Keratinocyte (primary cell): Measurements from ENCODE around the gene ZNRF1. TPM values are rescaled to one million over a fixed set of nuclear protein-coding genes. Genes with fewer than 3 reads are reported as not detected.

Experiments
- DNase-seq: peaks from one replicate; pipeline ENCODE4 v3.0.0-alpha.2; 2011; ENCODE audit warnings: low read depth, missing footprints, low spot score
- FAIRE-seq: peaks from 2 replicates; lab custom pipeline; 2011; peaks lifted over from hg19 to GRCh38; lab: Jason Lieb, UNC
- H2AFZ ChIP-seq: 2 replicates; pipeline ENCODE4 v1.6.0; 2012; ENCODE audit warnings: low read length, control low read depth, inconsistent platforms; ENCODE audit not compliant: control insufficient read depth
- H3K27ac ChIP-seq: 2 replicates; pipeline ENCODE4 v1.5.1; 2011; ENCODE audit warnings: low read length; ENCODE audit not compliant: control insufficient read depth, insufficient read depth
- H3K27me3 ChIP-seq: 3 replicates; pipeline ENCODE4 v1.6.0; 2011; ENCODE audit warnings: low read length; ENCODE audit not compliant: control insufficient read depth, insufficient read depth; ENCODE audit errors: extremely low read depth
- H3K36me3 ChIP-seq, 2 experiments: 2 replicates in 1 of 2; 3 replicates in 1 of 2; pipeline ENCODE4 v1.5.1; 2011; ENCODE audit warnings: low read length in 2 of 2, mild to moderate bottlenecking in 1 of 2; ENCODE audit not compliant: control insufficient read depth in 2 of 2, insufficient read depth in 2 of 2; ENCODE audit errors: extremely low read depth in 1 of 2
- H3K4me1 ChIP-seq: 3 replicates; pipeline ENCODE4 v1.5.1; 2011; ENCODE audit warnings: low read length; ENCODE audit not compliant: control insufficient read depth, insufficient read depth; ENCODE audit errors: extremely low read depth
- H3K4me2 ChIP-seq: 3 replicates; pipeline ENCODE4 v1.6.0; 2011; ENCODE audit warnings: low read depth, low read length; ENCODE audit not compliant: control insufficient read depth, insufficient read depth; ENCODE audit errors: extremely low read depth
- H3K4me3 ChIP-seq, 3 experiments: fragments of 200-600 bp in 1 of 3; sonication (generic) in 1 of 3; 2 replicates in 2 of 3; 3 replicates in 1 of 3; pipeline ENCODE4 v1.5.1; 2011 to 2016; ENCODE audit warnings: low read length in 3 of 3, mild to moderate bottlenecking in 3 of 3, control low read depth in 2 of 3, inconsistent platforms in 1 of 3, low read depth in 1 of 3, mixed read lengths in 1 of 3, mixed run types in 1 of 3, moderate library complexity in 1 of 3; ENCODE audit not compliant: control insufficient read depth in 2 of 3, insufficient read depth in 2 of 3; ENCODE audit errors: extremely low read depth in 1 of 3
- H3K79me2 ChIP-seq: 2 replicates; pipeline ENCODE4 v1.6.0; 2012; ENCODE audit warnings: low read length; ENCODE audit not compliant: control insufficient read depth, insufficient read depth
- H3K9ac ChIP-seq: 3 replicates; pipeline ENCODE4 v1.6.0; 2011; ENCODE audit warnings: low read length; ENCODE audit not compliant: control insufficient read depth, insufficient read depth; ENCODE audit errors: extremely low read depth
- H3K9me1 ChIP-seq: 3 replicates; pipeline ENCODE4 v1.6.0; 2011; ENCODE audit warnings: low read length; ENCODE audit not compliant: control insufficient read depth, insufficient read depth; ENCODE audit errors: extremely low read depth
- H3K9me3 ChIP-seq: 2 replicates; pipeline ENCODE4 v1.5.1; 2012; ENCODE audit warnings: low read depth, low read length; ENCODE audit not compliant: control insufficient read depth
- H4K20me1 ChIP-seq: 3 replicates; pipeline ENCODE4 v1.6.0; 2011; ENCODE audit warnings: low read length; ENCODE audit not compliant: control insufficient read depth, insufficient read depth; ENCODE audit errors: extremely low read depth
- EZH2 ChIP-seq: IDR thresholded peaks from one replicate; pipeline ENCODE4 v1.6.1; 2012; ENCODE audit warnings: inconsistent platforms, mild to moderate bottlenecking, low read length, moderate library complexity
- dilution Hi-C: fragments of 300-500 bp; cut with MboI; formaldehyde crosslinking; loops from one replicate; pipeline ENCODE4 v1.7.0; 2020; ENCODE audit warnings: low sequenced_read_pairs; ENCODE audit not compliant: extremely low pct_ligation_motif_present
- polyA plus RNA-seq, 5 experiments: library from polyadenylated mRNA; depleted of rRNA in 3 of 5; stranded (reverse) in 3 of 5; stranded (forward) in 1 of 5; unstranded in 1 of 5; fragments of >200 nt; gene quantifications; 1 replicate in 1 of 5; 2 replicates in 3 of 5; 3 replicates in 1 of 5; pipeline versions ENCODE4 v1.2.1 to v1.2.3, GENCODE V29; 2011 to 2012; ENCODE audit warnings: missing spikeins in 2 of 5, low read depth in 1 of 5, low replicate concordance in 1 of 5
- TF ChIP-seq, protein P1 (sequence below), 3 experiments: IDR thresholded peaks in 1 of 3; conservative IDR thresholded peaks in 1 of 3; optimal IDR thresholded peaks in 1 of 3; 2 replicates in 2 of 3; 3 replicates in 1 of 3; pipeline versions ENCODE3 to v1.5.1; 2011; ENCODE audit warnings: low read length in 3 of 3, mild to moderate bottlenecking in 3 of 3, moderate library complexity in 2 of 3, control low read depth in 1 of 3, inconsistent platforms in 1 of 3; ENCODE audit not compliant: insufficient read depth in 2 of 3; ENCODE audit errors: extremely low read depth in 1 of 3

The ZNRF1 gene
- polyA plus RNA-seq, 1 donor (not counting 4 experiments of a cell fraction or from before 2014, with no cell fraction given): 19.1 TPM

GRCh38 chr16:75147968-75148310 lies 149.1 kb downstream of the ZNRF1 start:
- dilution Hi-C loops: no loop called here
- DNase-seq (no peak), FAIRE-seq (no peak)
- Histone ChIP-seq H3K4me1 (peaks cover 7% of the 10 kb centered on the region), H3K4me2 (peak overlapping the region; percentile 82), H3K4me3 (peak overlapping the region; percentile 87 to 97 (median 95)), H3K36me3 (no peaks in the 10 kb centered on the region), H2AFZ (peak overlapping the region; percentile 76), H3K27ac (peak overlapping the region; percentile 89), H3K9me3 (no peaks in the 10 kb centered on the region), H3K9ac (peak overlapping the region; percentile 93), H3K79me2 (peaks cover 20% of the 10 kb centered on the region), H3K27me3 (no peaks in the 10 kb centered on the region), H3K9me1 (no peaks in the 10 kb centered on the region), H4K20me1 (no peaks in the 10 kb centered on the region)
- TF ChIP-seq EZH2: no peak
- TF ChIP-seq, protein P1, sequence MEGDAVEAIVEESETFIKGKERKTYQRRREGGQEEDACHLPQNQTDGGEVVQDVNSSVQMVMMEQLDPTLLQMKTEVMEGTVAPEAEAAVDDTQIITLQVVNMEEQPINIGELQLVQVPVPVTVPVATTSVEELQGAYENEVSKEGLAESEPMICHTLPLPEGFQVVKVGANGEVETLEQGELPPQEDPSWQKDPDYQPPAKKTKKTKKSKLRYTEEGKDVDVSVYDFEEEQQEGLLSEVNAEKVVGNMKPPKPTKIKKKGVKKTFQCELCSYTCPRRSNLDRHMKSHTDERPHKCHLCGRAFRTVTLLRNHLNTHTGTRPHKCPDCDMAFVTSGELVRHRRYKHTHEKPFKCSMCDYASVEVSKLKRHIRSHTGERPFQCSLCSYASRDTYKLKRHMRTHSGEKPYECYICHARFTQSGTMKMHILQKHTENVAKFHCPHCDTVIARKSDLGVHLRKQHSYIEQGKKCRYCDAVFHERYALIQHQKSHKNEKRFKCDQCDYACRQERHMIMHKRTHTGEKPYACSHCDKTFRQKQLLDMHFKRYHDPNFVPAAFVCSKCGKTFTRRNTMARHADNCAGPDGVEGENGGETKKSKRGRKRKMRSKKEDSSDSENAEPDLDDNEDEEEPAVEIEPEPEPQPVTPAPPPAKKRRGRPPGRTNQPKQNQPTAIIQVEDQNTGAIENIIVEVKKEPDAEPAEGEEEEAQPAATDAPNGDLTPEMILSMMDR (optimal IDR thresholded peaks at IDR 0.05 in 1 of 3, IDR thresholded peaks at IDR 0.05 in 1 of 3, conservative IDR thresholded peaks at IDR 0.05 in 1 of 3; ENCODE audit: extremely low read depth in 1 of 3, insufficient read depth in 2 of 3, low read length in 3 of 3): no peak

DNA sequence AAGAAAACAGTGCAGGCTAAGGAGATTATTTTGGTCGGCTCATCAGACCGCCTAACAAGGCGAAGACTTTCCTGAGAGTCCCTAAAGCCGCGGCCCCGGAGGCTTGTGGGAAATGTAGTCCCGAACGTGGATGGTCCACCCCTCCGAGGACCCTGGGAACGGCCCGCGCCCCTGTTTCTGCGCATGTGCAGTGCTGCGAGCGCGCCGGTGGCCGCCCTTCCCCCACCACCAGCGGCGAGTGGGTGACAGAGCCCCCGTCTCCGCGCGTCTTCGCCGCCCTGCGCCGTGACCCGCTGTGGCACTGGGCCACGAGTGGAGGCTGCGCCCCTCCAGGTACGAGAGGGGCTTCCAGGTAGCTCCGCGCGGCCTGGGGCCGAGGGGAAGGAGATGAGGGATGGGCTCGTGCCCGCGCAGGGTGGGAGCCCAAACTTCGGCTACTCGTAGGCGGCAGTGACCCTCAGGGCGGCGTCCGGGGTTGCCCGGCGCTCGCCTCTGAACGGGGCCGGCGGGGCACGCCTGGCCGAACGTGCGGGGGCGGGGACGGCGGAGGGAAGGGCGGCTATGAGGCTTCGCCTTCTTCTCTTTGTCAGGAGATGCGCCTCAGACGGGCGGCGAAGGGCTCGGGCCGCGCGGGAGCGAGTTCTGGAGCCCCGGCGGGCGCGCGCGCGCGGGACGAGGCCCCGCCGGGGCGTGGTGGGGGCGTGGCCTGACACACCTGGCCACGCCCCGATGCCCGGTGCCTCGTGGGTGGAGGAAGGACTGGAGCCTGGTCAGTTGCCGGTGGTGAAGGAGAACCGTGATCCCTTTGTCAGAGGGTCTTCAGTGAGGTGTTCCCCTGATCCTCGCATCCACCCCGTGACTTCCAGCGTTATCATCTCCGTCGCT lies 149.7 kb downstream of the ZNRF1 start, which contains the start of gene ZFP1:
ZFP1 (plus strand) TSS at position 214 of the 885 bp plus-strand sequence. CDS start 4,428 bp downstream, outside the sequence.
- dilution Hi-C loops: no loop called here
- TF ChIP-seq, protein P1 (optimal IDR thresholded peaks at IDR 0.05 in 1 of 3, IDR thresholded peaks at IDR 0.05 in 1 of 3, conservative IDR thresholded peaks at IDR 0.05 in 1 of 3; ENCODE audit: extremely low read depth in 1 of 3, insufficient read depth in 2 of 3, low read length in 3 of 3): no peak
- no peak for TF ChIP-seq EZH2
- H3K4me2 ChIP-seq: peak within 1 kb of the TSS; percentile 86
- H2AFZ ChIP-seq: peak within 1 kb of the TSS; percentile 97
- peak within 1 kb of the TSS; percentile 87 to 97 (median 95) for H3K4me3 ChIP-seq
- H3K9me3 ChIP-seq: no peaks in the 10 kb centered on the region
- peaks cover 7% of the 10 kb centered on the region for H3K4me1 ChIP-seq
- no peaks in the 10 kb centered on the region for H3K36me3 ChIP-seq
- peaks cover 22% of the 10 kb centered on the region for H3K79me2 ChIP-seq
- no peaks in the 10 kb centered on the region for H3K27me3 ChIP-seq
- peak within 1 kb of the TSS; percentile 89 for H3K27ac ChIP-seq
- H3K9me1 ChIP-seq: no peaks in the 10 kb centered on the region
- H3K9ac ChIP-seq: peak within 1 kb of the TSS; percentile 93
- FAIRE-seq: no peak
- peak; percentile 28 for DNase-seq
- H4K20me1 ChIP-seq: no peaks in the 10 kb centered on the region
